ENCODE data around the gene GALNT12.

Gene GALNT12

DNA sequence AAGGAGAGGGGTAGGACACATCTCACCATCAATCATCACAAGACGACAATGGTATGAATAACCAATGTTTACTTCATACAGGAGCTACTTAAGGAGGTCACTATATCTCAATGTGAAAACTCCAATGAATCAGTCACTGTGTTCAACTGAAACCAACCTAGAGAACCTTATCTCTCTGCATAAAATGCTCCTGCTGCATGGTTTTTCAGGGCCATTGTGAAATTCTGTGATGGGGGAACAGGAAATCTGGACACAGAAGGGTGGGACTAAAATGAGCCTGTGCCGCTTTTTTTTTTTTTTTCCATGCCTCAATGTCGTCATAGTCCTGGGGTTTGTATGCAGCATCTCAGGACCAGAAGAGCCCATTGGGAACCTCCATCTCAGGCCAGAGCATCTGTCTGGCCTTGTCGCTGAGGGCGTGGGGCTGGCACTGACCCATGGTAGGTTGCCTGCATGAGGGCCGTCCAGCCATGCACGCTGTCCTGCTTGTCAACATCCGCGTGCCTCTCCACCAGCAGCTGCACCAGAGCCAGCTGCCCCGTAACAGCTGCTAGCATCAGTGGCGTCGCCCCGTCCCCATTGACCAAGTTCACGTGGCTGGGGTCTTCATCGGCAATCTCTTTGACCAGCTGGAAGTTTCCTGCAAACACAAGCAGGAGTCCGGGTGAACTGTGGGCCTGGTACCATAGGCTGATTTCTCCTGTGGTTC is 23.8 kb upstream of the GALNT12 start:
- FAIRE-seq = no peak

DNA sequence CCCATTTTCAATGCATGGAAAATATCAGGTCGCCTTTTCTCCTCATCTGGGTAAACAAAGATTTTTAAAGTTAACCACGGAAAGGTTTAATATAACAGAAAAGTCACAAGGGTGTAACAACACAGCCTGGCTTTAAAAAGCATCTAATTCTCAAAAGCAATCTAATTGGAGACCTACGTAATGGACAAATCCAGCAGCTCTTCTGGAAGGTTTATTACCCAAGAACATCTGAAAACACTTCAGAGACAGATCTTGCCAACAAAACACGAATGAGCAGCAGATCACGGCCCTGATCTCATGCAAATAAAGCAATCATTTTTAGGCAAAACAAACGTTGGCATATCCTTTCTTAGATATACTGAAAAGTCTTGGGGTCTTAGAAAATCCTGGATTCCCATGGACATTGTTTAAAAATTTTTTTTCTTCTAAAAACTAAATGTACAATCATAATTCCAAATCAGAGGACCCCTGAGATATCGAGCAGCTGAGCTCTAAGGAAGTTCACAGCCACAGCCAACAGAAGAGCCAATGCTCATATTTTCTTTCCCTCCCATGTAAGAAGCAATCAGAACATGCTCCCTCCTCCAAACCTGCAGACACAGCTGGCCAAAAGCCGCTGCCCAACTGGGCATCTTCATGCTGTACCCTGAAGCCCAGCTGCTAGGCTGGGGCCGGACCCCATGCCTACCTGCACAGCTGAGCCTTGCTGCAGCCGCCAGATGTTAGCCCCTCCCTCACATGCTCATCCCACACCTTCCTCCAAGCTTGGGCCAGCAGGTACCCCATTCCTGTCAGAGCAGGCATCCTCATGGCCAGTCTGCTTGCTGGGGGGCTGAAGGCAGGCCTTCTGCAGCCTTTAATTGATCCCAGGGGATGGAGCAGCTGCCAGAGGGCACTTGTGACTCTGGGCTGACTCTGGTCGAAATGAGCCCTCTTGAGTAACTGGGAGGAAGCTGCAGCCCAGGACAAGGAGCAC is 22.4 kb upstream of the GALNT12 start:
- no peak for FAIRE-seq

DNA sequence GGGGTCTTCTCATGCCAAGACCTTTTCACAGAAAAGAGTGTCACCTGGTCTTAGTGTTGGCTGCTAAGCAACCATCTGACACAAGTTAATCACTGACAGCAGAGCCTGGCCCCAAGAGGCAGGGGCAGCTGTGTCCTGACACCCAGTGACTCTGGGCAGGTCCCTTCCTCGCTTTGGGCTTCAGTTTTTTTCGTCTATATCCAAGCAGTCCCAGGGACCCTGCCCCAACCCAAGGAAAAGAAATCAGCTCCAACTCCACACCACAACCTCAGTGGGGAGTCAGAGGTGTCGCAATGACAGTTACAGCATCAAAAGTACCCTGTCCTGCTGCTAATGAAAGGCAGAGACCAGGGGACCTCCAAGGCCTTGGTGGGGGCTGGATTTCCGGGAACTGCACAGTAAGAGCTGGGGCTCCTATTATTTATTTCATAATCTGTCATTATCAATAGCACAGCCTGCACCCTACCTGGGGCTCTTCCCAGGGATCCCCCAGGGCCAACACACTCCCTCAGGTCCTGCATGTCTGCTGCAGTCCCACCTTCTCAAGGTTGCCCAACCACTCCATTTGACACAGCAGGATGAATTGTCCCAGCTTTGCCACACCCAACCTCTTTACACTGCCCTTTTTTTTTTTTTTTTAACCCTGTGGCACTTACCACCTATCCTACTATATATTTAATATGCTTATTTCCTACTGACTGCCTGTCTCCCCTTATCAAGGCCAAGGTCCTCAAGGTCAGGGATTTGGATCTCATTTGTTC is 20.5 kb upstream of the GALNT12 start:
- FAIRE-seq = no peak

DNA sequence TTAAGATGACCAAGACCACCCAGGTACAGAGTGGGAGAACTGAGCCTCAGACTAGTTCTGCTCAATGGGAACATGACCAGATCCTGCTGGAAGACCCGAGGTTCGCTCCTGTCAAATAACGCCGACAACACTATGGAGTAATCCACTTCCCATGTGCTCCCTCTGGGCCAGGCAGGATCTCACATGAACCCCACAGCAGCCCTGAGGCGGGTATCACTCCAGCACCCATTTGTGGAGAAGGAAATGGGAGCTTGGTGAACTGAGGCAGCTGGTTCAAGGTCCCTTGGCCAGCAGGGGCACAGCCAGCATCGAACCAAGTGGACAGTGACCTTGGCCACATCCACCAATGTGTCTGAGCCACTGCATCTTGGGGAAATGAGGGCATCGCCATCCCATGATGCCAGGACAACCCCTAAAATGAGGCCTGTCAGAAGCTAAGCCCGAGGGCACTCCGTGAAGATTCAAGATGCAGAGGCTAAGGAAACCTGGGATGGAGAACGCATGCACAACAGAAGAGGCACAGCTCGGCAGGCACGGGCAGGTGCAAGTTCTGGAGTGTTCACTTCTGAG is 19.6 kb upstream of the GALNT12 start:
- FAIRE-seq = no peak

DNA sequence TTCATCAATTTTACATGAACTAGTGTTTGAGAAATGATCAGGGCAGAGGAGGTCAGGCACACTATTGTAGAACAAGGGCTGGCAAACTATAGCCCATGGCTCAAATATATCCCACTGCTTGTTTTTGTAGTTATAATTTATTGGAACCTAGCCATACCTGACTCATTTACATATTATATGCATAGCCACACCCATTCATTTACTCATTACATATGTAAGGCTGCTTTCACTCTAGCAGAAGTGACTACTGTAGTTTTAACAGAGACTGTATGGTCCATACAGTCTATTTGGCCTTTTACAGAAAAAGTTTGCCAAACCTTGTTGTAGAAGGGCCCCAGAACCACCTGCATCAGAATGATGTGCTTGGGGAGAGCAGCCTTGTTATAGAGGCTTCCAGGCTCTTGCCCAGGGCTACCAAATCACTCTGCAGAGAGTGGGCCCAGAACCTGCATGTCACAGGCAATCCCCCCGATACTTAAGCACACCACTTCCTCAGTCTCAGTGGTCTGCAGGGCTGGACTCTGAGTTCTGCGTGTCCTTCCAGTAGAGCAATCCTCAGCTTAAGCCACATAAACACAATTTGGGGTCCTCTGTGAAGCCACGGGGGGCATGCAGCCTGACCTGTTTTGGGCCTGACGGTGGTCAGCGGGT is 17.9 kb upstream of the GALNT12 start:
- no peak for FAIRE-seq

DNA sequence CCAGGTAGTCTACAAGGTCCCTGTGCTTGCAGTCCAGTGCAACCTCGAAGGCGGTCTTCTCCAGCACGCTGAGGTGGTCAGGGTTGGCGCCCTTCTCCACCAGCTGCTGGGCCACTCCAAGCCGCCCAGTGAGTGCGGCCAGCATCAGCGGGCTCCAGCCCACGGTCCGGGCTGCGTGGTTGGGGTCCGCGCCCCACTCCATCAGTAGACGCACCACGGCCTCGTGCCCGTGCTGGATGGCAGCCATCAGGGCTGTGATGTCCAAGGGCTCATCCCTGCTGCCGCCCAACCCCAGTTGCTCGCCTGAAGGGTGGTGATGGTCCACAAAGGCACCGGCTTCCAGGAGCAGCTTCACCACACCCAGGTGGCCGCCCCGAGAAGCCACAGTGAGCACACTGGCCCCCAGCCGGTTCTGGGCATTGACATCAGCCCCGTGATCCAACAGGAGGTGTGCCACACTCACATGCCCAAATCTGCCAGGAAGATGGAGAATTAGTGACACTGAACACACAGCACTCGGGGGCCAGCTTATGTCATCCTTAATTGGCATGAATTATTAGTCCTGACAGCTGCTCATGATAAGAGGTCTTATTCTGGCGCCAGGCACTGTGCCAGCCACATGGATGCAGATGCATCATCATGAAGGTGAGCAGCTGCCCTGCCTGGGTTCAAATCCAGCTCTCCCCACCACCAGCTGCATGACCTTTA is 17.2 kb upstream of the GALNT12 start:
- FAIRE-seq = no peak

DNA sequence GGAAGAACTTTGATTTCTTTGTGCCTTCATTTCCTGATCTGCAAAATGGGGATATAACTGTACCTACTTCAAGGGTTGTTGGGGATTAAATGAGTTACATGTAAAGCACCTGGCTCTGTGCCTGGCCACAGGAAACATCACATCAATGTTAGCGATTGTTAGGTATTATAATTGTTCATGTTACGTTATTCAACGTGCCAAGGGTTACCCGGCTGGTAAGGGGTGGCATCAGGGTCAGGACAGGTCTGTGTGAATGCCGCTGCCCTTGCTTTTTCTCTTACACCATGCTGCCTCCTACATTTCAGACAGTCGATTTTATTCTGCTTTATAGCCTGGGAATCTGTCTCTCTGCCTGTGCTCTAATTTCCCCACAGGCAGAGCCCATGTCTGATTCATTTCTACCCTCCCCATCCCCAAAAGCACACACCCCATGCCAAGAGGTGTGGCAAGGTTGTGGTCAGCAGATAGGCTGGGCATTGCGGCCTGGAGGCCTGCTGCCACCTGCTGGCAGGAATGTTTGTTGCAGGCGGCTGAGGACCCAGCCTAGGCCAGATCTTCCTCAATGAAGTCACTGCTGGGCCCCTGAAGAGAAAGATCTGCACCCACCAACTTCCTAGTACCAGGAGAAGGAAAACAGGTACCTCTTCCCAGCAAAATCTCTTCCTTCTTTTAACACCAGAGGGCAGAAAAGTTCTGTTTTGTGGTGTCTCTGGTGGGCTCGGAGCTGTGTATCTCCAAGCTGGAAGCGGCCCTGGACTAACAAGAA is 16.4 kb upstream of the GALNT12 start:
- no peak for FAIRE-seq

DNA sequence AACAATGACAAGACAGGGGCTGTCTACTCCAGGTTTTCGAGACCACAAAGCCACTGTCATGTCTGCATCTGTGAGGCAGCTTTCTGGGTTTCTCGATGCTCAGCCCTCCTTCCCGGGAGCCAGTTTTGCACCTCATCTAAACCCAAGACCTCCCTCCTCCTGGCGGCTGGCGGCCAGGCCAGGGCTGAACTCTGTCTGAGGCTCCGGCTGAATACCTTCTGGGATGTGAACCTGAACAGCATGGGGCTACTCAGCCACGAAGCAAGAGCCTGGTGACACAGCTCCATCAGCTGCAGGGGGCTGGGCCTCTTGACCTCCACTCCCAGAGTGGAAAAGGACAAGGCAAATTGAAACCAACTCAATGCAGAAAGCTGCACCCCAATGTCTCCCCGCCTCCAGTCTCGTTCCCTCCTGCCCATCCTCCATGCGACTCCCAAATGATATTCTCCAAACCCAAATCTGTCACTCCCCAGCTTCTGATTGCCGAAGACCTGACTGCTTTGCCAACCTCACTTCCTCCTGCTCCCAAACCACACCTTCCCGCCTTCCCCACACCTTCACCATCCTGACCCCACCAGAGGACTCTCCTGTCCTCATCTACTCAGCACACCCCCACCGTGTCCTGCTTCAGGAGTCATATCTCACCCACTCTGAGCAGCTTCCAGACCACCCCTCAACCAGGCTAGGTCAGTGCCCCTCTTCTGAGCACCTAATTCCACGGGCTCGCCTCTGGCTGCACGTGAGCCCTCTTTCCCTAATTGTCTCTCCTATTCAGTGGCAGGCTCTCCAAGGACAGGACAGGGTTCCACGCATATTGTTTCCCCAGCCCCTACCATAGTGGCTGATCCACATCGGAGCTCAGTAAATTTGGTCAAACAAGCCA is 15.6 kb upstream of the GALNT12 start:
- no peak for FAIRE-seq

DNA sequence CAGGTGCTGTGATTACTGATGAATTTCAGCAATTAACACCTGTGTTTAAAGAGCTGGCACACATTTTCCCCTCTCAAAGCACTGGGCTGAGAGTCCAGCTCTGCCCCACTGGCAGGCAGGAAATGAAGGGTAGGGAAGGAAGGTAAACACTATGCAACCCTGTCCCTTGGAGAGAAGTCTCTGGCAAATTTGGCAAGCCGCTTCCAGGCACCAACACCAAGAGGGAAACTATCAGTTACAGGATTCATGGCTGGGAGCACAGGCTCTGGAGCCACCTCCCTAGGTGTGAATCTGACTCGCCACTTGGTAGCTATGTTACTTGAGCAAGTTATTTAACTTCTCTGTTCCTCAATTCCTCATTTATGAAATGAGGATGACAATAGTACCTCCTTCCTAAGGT is 14.4 kb upstream of the GALNT12 start:
- no peak for FAIRE-seq

DNA sequence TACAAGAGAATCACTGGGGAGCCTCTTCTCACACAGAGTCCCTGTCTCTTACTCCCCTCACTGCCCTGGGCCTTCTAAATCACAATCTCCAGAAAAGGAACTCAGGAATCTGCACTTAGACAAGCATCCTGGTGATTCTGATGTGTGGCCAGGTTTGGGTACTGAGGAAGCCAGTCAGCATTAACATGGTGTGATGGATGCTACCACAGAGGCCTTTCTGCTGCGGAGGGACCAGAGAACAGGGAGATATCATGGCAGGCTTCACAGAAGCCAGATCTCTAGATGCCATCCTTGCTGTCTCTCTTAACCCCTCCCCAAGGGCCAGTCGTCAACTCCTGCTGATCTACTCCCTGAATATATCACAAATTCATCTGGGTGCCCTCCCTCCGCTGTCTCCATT is 12.7 kb upstream of the GALNT12 start:
- FAIRE-seq = no peak

DNA sequence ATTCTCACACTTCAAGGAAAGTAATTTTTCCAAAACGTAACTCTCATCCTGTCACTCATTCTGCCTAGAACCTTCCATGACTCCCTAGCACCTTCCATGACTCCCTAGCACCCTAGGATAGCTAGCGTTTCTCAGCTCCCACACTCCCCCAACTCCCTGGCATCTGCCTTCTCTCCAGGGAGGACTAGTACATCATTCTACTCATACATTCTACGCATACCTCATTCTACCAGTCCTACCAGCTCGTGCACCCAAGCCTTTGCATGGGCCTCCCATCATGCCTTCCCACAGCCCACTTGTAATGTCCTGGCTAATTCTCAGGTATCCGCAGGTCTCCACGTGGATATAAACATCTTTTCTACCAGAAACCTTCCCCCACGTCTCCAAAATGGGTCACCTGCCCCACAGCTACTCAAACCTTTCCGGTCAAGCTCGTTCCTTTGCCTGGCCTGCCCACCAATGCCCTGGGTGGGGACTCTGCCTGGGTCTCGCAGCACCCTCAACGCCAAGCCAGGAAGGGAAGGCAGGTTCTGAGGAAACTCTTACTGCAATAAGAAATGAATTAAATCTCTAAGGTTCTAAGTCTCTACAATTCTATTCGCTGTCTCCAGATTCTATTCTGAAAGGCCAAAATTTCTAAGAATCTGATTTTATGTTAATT is 12.0 kb upstream of the GALNT12 start:
- no peak for FAIRE-seq

DNA sequence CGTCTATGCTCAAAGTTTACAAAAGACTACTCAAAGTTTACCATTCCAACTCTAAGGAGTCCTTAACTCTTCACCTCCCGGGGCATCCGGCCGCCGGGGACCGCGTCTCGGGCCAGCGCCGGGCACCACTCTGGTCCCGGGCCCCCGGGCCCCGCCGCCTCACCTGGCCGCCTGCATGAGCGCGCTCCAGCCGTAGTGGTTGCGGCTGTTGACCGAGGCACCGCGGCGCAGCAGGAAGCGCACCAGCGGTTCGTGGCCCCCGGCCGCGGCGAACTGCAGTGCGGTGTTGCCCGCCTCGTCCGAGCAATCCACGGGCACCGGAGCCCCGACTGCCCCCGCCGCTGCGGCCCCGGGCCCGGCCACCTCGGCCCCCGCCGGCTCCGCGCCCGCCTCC is 11.5 kb upstream of the GALNT12 start:
- FAIRE-seq = no peak

DNA sequence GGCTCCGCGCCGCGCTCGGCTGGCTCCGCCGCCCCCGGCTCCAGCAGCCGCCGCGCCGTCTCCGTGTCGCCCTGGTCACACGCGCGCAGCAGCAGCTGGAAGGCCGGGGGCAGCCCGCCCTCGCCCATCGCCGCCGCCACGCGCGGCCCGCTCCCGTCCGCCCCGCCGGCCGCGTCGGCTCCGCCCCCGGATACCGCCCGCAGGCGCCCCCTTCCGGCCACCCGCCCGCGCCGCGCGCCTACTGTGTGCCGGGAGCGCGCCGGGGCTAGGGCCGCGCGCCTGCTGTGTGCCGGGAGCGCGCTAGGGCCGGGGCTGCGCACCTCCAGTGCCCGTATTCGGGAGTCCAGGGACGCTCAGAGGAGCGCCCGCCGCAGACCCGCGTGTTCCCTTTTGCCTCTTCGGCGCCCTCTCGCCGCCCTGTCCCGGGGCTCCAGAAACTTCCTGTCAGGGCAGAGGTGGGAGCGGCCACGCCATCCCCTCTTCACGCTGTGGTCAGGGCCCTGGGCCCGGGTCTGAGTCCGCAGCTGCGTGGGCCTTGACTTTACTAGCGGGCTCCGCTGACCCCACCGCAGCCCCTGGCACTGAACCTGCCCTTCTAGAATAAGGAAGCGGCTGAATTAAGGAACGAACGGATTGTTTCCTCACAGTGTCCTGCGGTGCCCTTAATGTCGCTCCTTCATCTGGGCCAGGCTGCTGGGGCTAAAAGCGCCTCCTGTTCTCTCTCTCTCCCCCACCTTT is 10.9 kb upstream of the GALNT12 start, which contains the start of gene ANKS6:
Gene ANKS6, minus strand, starts transcription at position 192 of the 738 bp plus-strand sequence. Its CDS starts 64 bp downstream, at position 128.
- FAIRE-seq = no peak

DNA sequence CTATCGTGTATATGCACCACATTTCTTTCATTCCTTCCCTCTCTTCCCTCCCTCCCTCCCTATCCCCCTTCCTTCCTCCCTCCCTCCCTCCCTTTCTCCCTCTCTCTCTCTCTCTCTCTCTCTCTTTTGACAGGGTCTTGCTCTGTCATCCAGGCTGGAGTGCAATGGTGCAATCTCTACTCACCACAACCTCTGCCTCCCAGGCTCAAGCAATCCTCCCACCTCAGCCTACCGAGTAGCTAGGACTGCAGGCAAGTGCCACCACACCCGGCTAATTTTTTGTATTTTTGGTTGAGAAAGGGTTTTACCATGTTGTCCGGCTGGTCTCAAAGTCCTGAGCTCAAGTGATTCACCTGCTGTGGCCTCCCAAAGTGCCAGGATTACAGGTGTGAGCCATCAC is 10.0 kb upstream of the GALNT12 start:
- FAIRE-seq = no peak

DNA sequence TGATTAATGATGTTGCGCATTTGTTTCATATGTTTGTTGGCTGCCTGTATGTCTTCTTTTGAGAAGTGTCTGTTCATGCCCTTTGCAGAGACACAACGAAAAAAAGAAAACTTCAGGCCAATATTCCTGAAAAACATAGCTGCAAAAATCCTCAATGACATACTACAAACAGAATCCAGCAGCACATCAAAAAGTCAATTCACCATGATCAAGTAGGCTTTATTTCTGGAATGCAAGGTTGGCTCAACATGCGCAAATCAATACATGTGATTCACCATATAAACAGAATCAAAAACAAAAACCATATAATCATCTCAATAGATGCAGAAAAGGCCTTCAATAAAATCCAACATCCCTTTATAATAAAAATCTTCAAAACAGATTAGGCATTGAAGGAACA is 9.2 kb upstream of the GALNT12 start:
- FAIRE-seq = no peak

DNA sequence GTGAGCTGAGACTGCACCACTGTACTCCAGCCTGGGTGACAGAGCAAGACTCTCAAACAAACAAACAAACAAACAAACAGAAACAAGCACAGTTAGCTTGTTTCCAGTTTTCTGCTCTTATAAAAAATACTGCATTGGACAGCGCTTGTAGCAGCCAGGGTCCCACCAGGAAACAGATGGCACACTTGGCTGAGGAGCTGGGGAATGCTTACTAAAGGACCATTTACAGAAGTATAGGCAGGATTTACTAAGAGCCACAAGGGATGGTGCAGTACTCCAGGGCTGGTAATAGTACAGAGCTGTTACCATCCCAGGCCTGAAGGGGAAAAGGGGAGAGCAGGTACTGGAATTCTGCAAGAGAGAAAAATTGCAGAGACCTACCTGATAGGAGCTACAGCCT is 5.9 kb upstream of the GALNT12 start:
- FAIRE-seq = no peak

DNA sequence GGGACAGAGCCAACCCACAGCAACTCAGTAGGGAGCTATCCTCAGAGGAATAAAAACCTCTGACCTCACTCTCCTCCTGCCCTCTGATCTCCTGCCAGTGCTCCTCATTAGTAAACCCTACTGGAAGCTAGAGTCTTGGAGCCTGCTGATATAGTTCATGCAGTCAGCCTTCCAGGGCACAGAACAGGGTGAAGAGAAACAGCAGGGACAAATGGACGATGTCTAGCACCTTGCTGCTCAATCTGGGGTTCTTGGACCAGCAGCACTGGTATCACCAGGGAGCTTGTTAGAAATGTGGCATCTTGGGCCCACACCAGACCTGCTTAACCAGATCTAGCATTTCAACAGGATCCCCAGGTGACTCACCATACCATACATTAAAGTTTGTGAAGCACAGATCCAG is 5.5 kb upstream of the GALNT12 start:
- FAIRE-seq = no peak

DNA sequence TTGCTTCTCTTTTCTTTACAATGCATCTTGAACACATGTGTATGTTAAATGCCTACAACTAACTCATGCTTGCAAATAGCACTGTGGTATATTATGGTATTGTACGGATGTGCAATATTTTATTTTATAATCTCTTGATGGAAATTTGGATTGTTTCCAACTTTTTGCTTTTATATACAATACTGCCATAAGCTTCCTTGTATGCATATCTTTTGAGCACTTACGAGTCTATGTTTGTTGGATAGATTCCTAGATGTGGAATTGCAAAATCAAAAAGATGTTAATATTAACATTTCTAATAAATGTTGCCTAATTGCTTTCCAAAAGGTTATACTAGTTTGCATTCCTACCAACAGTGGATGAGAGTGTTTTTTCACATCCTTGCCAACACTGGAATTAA is 3.4 kb upstream of the GALNT12 start:
- FAIRE-seq = no peak

Measured in islet of Langerhans (tissue), 1 donor.